HL-60 (cell line): ENCODE data around the gene PTPRQ.

Experiments
- GABPA ChIP-seq: IDR thresholded peaks from 2 replicates; pipeline ENCODE4 v1.6.1; 2012; ENCODE audit warnings: low read depth
- POLR2AphosphoS5 ChIP-seq: IDR thresholded peaks from 2 replicates; pipeline ENCODE4 v1.6.1; 2012; ENCODE audit warnings: low read depth
- SPI1 ChIP-seq: IDR thresholded peaks from 2 replicates; pipeline ENCODE4 v1.6.1; 2012; ENCODE audit warnings: low read depth, mild to moderate bottlenecking, borderline replicate concordance
- TF ChIP-seq, protein P1 (sequence below): IDR thresholded peaks from one replicate; pipeline ENCODE4 v1.5.1; 2011; ENCODE audit warnings: low read length, control low read depth, inconsistent platforms; ENCODE audit not compliant: insufficient read depth
- TF ChIP-seq, protein P2 (sequence below): IDR thresholded peaks from 2 replicates; pipeline ENCODE4 v1.6.1; 2012; ENCODE audit warnings: low read depth; ENCODE audit not compliant: insufficient replicate concordance

DNA sequence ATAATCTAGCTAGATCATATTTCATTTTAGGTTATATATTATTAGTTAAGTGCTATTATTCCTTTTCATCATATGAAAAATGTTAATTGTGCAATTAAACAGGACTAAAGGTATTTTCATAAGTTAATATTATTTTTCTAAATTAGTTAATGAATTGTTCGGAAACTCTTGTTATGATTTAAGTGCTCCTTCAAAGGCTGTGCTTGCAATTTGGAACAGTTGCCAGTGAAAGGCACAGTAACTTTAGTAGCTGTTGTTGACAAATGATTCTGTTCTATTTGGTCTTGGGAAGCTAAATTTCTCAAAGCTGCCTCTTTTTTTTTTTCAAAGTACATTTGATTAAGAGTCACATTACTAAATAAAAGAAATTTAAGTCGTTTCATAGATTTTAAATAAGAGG lies 40.7 kb downstream of the PTPRQ start:
- TF ChIP-seq, protein P1, sequence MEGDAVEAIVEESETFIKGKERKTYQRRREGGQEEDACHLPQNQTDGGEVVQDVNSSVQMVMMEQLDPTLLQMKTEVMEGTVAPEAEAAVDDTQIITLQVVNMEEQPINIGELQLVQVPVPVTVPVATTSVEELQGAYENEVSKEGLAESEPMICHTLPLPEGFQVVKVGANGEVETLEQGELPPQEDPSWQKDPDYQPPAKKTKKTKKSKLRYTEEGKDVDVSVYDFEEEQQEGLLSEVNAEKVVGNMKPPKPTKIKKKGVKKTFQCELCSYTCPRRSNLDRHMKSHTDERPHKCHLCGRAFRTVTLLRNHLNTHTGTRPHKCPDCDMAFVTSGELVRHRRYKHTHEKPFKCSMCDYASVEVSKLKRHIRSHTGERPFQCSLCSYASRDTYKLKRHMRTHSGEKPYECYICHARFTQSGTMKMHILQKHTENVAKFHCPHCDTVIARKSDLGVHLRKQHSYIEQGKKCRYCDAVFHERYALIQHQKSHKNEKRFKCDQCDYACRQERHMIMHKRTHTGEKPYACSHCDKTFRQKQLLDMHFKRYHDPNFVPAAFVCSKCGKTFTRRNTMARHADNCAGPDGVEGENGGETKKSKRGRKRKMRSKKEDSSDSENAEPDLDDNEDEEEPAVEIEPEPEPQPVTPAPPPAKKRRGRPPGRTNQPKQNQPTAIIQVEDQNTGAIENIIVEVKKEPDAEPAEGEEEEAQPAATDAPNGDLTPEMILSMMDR, result no peak
- TF ChIP-seq POLR2AphosphoS5 (no peak), SPI1 (no peak), GABPA (no peak)
- TF ChIP-seq, protein P2, sequence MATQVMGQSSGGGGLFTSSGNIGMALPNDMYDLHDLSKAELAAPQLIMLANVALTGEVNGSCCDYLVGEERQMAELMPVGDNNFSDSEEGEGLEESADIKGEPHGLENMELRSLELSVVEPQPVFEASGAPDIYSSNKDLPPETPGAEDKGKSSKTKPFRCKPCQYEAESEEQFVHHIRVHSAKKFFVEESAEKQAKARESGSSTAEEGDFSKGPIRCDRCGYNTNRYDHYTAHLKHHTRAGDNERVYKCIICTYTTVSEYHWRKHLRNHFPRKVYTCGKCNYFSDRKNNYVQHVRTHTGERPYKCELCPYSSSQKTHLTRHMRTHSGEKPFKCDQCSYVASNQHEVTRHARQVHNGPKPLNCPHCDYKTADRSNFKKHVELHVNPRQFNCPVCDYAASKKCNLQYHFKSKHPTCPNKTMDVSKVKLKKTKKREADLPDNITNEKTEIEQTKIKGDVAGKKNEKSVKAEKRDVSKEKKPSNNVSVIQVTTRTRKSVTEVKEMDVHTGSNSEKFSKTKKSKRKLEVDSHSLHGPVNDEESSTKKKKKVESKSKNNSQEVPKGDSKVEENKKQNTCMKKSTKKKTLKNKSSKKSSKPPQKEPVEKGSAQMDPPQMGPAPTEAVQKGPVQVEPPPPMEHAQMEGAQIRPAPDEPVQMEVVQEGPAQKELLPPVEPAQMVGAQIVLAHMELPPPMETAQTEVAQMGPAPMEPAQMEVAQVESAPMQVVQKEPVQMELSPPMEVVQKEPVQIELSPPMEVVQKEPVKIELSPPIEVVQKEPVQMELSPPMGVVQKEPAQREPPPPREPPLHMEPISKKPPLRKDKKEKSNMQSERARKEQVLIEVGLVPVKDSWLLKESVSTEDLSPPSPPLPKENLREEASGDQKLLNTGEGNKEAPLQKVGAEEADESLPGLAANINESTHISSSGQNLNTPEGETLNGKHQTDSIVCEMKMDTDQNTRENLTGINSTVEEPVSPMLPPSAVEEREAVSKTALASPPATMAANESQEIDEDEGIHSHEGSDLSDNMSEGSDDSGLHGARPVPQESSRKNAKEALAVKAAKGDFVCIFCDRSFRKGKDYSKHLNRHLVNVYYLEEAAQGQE, result no peak
